Peyer's patch (tissue), 4 donors: ENCODE results near the gene GSTA3.
"Not testable (repeated sequence)": the region's sequence is repeated elsewhere in the genome, so short reads cannot be mapped to it uniquely, and the experiment has no call there.

Experiments used
- POLR2A ChIP-seq, 2 donors: fragments of 450-650 bp; IDR thresholded peaks; one replicate each; pipeline ENCODE4 v1.5.1; 2017; ENCODE audit warnings: antibody characterized with exemption in 2 of 2, mild to moderate bottlenecking in 2 of 2, moderate library complexity in 2 of 2
- TF ChIP-seq, protein P1 (sequence below), 6 experiments: fragments of 450-650 bp in 4 of 6; fragments of 200-600 bp in 2 of 6; sonication (generic) in 1 of 6; IDR thresholded peaks; one replicate each; pipeline ENCODE4 v1.5.1; 2017 to 2019; ENCODE audit warnings: antibody characterized with exemption in 6 of 6, mild to moderate bottlenecking in 3 of 6, moderate library complexity in 1 of 6

DNA sequence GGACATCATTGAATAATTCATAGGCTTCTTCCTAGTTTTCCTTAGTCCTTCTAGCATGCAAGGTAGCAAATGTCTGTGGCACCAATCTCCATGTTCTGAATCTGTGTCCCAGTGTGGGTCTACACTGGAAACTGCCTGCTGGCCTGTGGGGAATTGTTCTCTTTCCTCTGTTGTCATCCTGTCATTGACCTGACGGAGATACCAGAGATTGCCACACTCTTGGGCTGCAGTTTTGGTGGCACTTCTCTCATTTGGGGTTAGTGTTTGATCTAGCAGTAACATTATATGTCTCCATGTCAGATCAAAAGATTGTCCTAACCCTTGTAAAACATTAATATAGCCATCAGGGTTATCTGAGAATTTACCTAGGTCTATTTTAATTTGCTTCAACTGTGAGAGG lies 9.3 kb upstream of the GSTA3 start:
- TF ChIP-seq, protein P1, sequence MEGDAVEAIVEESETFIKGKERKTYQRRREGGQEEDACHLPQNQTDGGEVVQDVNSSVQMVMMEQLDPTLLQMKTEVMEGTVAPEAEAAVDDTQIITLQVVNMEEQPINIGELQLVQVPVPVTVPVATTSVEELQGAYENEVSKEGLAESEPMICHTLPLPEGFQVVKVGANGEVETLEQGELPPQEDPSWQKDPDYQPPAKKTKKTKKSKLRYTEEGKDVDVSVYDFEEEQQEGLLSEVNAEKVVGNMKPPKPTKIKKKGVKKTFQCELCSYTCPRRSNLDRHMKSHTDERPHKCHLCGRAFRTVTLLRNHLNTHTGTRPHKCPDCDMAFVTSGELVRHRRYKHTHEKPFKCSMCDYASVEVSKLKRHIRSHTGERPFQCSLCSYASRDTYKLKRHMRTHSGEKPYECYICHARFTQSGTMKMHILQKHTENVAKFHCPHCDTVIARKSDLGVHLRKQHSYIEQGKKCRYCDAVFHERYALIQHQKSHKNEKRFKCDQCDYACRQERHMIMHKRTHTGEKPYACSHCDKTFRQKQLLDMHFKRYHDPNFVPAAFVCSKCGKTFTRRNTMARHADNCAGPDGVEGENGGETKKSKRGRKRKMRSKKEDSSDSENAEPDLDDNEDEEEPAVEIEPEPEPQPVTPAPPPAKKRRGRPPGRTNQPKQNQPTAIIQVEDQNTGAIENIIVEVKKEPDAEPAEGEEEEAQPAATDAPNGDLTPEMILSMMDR (IDR thresholded peaks at IDR 0.05) = not testable (repeated sequence)
- not testable (repeated sequence) for TF ChIP-seq POLR2A (IDR thresholded peaks at IDR 0.05)
